ENCODE results near the gene UCP3.

Gene UCP3

GRCh38 chr11:74050465-74050864 is 41.6 kb upstream of the UCP3 start:
- H3K4me3 ChIP-seq (ENCODE audit: low read depth in 1 of 2, low read length in 2 of 2) = no peak overlapping the region
- DNase-seq (no peak), ATAC-seq (ENCODE audit: insufficient read depth, low read depth) (no peak)
- no peaks in the 10 kb centered on the region for H3K27me3 ChIP-seq (ENCODE audit: insufficient read depth, low read length, poor library complexity)
- H3K4me2 ChIP-seq (ENCODE audit: insufficient read depth, low read length) = no peak overlapping the region
- no peaks in the 10 kb centered on the region for H3K79me2 ChIP-seq (ENCODE audit: insufficient read depth, low read length)
- H3K9ac ChIP-seq (ENCODE audit: low read depth, low read length) = no peak overlapping the region
- no peaks in the 10 kb centered on the region for H4K20me1 ChIP-seq (ENCODE audit: insufficient read depth, low read length)
- peaks cover 73% of the 10 kb centered on the region for H3K36me3 ChIP-seq (ENCODE audit: insufficient read depth, low read length)
- no peak overlapping the region for H2AFZ ChIP-seq (ENCODE audit: low read depth, low read length)
- no peak overlapping the region for H3K27ac ChIP-seq (ENCODE audit: low read length)
- TF ChIP-seq EZH2 (IDR thresholded peaks at IDR 0.05; ENCODE audit: borderline replicate concordance, low read depth, low read length, severe bottlenecking) (no peak), CTCF (IDR thresholded peaks at IDR 0.05; ENCODE audit: borderline replicate concordance, extremely low read depth, low read length, poor library complexity, severe bottlenecking) (no peak)
- no peaks in the 10 kb centered on the region for H3K4me1 ChIP-seq (ENCODE audit: insufficient read depth, low read length)
- H3K9me3 ChIP-seq (ENCODE audit: insufficient read depth, low read length, severe bottlenecking) = no peaks in the 10 kb centered on the region

GRCh38 chr11:74048993-74049392 is 40.1 kb upstream of the UCP3 start:
- Histone ChIP-seq H3K4me3 (ENCODE audit: low read depth in 1 of 2, low read length in 2 of 2) (no peak overlapping the region), H3K27me3 (ENCODE audit: insufficient read depth, low read length, poor library complexity) (no peaks in the 10 kb centered on the region), H3K27ac (ENCODE audit: low read length) (no peak overlapping the region), H3K9me3 (ENCODE audit: insufficient read depth, low read length, severe bottlenecking) (no peaks in the 10 kb centered on the region), H3K9ac (ENCODE audit: low read depth, low read length) (no peak overlapping the region), H3K36me3 (ENCODE audit: insufficient read depth, low read length) (peaks cover 72% of the 10 kb centered on the region), H4K20me1 (ENCODE audit: insufficient read depth, low read length) (no peaks in the 10 kb centered on the region), H3K4me2 (ENCODE audit: insufficient read depth, low read length) (no peak overlapping the region), H2AFZ (ENCODE audit: low read depth, low read length) (no peak overlapping the region), H3K4me1 (ENCODE audit: insufficient read depth, low read length) (no peaks in the 10 kb centered on the region), H3K79me2 (ENCODE audit: insufficient read depth, low read length) (no peaks in the 10 kb centered on the region)
- DNase-seq (no peak), ATAC-seq (ENCODE audit: insufficient read depth, low read depth) (no peak)
- TF ChIP-seq CTCF (IDR thresholded peaks at IDR 0.05; ENCODE audit: borderline replicate concordance, extremely low read depth, low read length, poor library complexity, severe bottlenecking) (no peak), EZH2 (IDR thresholded peaks at IDR 0.05; ENCODE audit: borderline replicate concordance, low read depth, low read length, severe bottlenecking) (no peak)

GRCh38 chr11:74044538-74044937 is 35.7 kb upstream of the UCP3 start:
- H3K4me3 ChIP-seq (ENCODE audit: low read depth in 1 of 2, low read length in 2 of 2) = no peak overlapping the region
- H2AFZ ChIP-seq (ENCODE audit: low read depth, low read length) = no peak overlapping the region
- no peak overlapping the region for H3K4me2 ChIP-seq (ENCODE audit: insufficient read depth, low read length)
- H3K4me1 ChIP-seq (ENCODE audit: insufficient read depth, low read length) = no peaks in the 10 kb centered on the region
- peaks cover 60% of the 10 kb centered on the region for H3K36me3 ChIP-seq (ENCODE audit: insufficient read depth, low read length)
- H4K20me1 ChIP-seq (ENCODE audit: insufficient read depth, low read length) = no peaks in the 10 kb centered on the region
- no peak overlapping the region for H3K27ac ChIP-seq (ENCODE audit: low read length)
- TF ChIP-seq EZH2 (IDR thresholded peaks at IDR 0.05; ENCODE audit: borderline replicate concordance, low read depth, low read length, severe bottlenecking) (no peak), CTCF (IDR thresholded peaks at IDR 0.05; ENCODE audit: borderline replicate concordance, extremely low read depth, low read length, poor library complexity, severe bottlenecking) (no peak)
- no peak overlapping the region for H3K9ac ChIP-seq (ENCODE audit: low read depth, low read length)
- DNase-seq (no peak), ATAC-seq (ENCODE audit: insufficient read depth, low read depth) (no peak)
- H3K79me2 ChIP-seq (ENCODE audit: insufficient read depth, low read length) = no peaks in the 10 kb centered on the region
- H3K9me3 ChIP-seq (ENCODE audit: insufficient read depth, low read length, severe bottlenecking) = no peaks in the 10 kb centered on the region
- no peaks in the 10 kb centered on the region for H3K27me3 ChIP-seq (ENCODE audit: insufficient read depth, low read length, poor library complexity)

GRCh38 chr11:74043450-74043849 is 34.6 kb upstream of the UCP3 start:
- no peak overlapping the region for H2AFZ ChIP-seq (ENCODE audit: low read depth, low read length)
- peaks cover 62% of the 10 kb centered on the region for H3K36me3 ChIP-seq (ENCODE audit: insufficient read depth, low read length)
- no peak overlapping the region for H3K9ac ChIP-seq (ENCODE audit: low read depth, low read length)
- DNase-seq (no peak), ATAC-seq (ENCODE audit: insufficient read depth, low read depth) (no peak)
- no peaks in the 10 kb centered on the region for H3K27me3 ChIP-seq (ENCODE audit: insufficient read depth, low read length, poor library complexity)
- no peak overlapping the region for H3K27ac ChIP-seq (ENCODE audit: low read length)
- H3K4me1 ChIP-seq (ENCODE audit: insufficient read depth, low read length) = no peaks in the 10 kb centered on the region
- TF ChIP-seq CTCF (IDR thresholded peaks at IDR 0.05; ENCODE audit: borderline replicate concordance, extremely low read depth, low read length, poor library complexity, severe bottlenecking) (no peak), EZH2 (IDR thresholded peaks at IDR 0.05; ENCODE audit: borderline replicate concordance, low read depth, low read length, severe bottlenecking) (no peak)
- H3K4me3 ChIP-seq (ENCODE audit: low read depth in 1 of 2, low read length in 2 of 2) = no peak overlapping the region
- H3K4me2 ChIP-seq (ENCODE audit: insufficient read depth, low read length) = no peak overlapping the region
- no peaks in the 10 kb centered on the region for H4K20me1 ChIP-seq (ENCODE audit: insufficient read depth, low read length)
- no peaks in the 10 kb centered on the region for H3K9me3 ChIP-seq (ENCODE audit: insufficient read depth, low read length, severe bottlenecking)
- no peaks in the 10 kb centered on the region for H3K79me2 ChIP-seq (ENCODE audit: insufficient read depth, low read length)
